Epithelial cell of alveolus of lung (primary cell): Measurements from ENCODE around the gene DPH3. TPM values are rescaled to one million over a fixed set of nuclear protein-coding genes. Genes with fewer than 3 reads are reported as not detected.

Experiments used
- total RNA-seq: library from RNA; depleted of rRNA; stranded (reverse); fragments of >200 nt; gene quantifications from 2 replicates; pipeline ENCODE4 v1.2.1, GENCODE V29; 2015

Gene DPH3
- 16.5 and 24.3 TPM in 2 replicates for total RNA-seq

DNA sequence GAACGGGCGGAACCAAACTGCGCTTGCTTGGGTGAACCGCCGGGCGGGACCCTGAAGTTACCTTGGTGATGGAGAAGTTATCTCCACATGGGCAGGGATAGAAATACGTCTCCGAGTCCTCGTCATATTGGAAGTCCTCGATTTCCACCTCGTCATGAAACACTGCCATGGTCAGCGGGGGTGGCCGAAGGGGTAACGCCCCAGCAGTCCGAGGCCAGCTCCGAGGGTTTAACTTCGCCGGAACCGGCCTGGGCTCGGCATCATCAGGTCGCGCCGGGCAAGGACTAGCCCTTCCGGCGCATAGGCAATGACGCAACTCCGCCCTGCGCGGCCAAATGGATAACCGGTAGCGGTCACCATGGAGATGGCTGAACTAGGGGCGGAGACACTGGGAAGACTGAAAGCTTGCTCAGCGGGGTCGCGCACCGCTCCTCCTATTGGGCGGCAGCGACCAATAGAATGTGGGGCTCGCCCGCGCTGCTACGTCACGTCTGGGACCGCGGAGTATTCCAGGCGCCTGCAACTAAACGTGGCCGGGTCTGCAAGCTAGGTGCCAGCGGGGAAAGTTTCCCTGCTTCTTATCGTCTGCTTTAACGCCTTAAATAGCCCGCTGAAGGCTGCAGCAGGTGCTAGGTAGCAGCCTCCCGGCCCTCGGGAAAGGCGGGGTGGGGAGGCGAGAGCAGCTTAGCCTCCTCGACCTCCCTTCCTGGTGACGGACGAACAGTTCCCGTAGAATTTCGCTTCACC lies at the start of gene DPH3, which contains the start of gene OXNAD1:
DPH3 (minus strand) TSS at position 236 of the 747 bp plus-strand sequence; CDS start at position 169, 67 bp downstream.
OXNAD1 (plus strand) TSS at position 505 of the 747 bp plus-strand sequence. CDS start 5,741 bp downstream, outside the sequence.

Other genes with a start within 250 kb of the DPH3 start
- gene GALNT15, start 90.3 kb downstream of the DPH3 start, total RNA-seq = 1.2 and 16.8 TPM in 2 replicates
- gene OXNAD1, start 269 bp upstream of the DPH3 start, total RNA-seq = 9.4 and 9.5 TPM in 2 replicates
- 43.6 and 106 TPM in 2 replicates for gene RFTN1, start 248.8 kb upstream of the DPH3 start, total RNA-seq